K562 (cell line): ENCODE measurements around the gene KRT36. TPM values are rescaled to one million over a fixed set of nuclear protein-coding genes. Genes with fewer than 3 reads are reported as not detected.

ENCODE experiments used
- ATAC-seq: fragments of 200-7000 bp; cut with Tn5 transposase; 3 replicates; pipeline ENCODE4 v1.9.1; 2020; ENCODE audit warnings: moderate library complexity
- BruUV-seq: library from RNA; stranded (reverse); fragments of 400-500 nt; replicated peaks from 2 replicates; lab custom pipeline; 2021; lab: Mats Ljungman, UMichigan
- CTCF ChIA-PET: fragments of 300-600 bp; formaldehyde crosslinking; extraction: SDS; loops from one replicate; lab custom pipeline; 2021; ENCODE audit warnings: low intra/inter-chr PET ratio; lab: Yijun Ruan, JAX
- POLR2A ChIA-PET: fragments of 300-600, 350-650 bp; sonication (Branson Sonifier 250); formaldehyde crosslinking; extraction: SDS; loops from one replicate; lab custom pipeline; 2021; ENCODE audit warnings: antibody characterized with exemption, inconsistent platforms; lab: Yijun Ruan, JAX
- DNase-seq, 4 experiments: peaks; one replicate each; pipeline versions ENCODE4 v3.0.0 to v3.0.0-alpha.2; 2011 to 2018; ENCODE audit warnings: low spot score in 3 of 4, mixed read lengths in 3 of 4; ENCODE audit errors: extremely low read depth in 1 of 4
- FAIRE-seq: peaks from 2 replicates; lab custom pipeline; 2011; peaks lifted over from hg19 to GRCh38; lab: Jason Lieb, UNC
- H2AFZ ChIP-seq: 2 replicates; pipeline ENCODE4 v1.6.0; 2011; ENCODE audit warnings: low read depth, low read length, control low read depth, inconsistent platforms
- H3K27ac ChIP-seq: fragments of 200-600 bp; 3 replicates; pipeline ENCODE4 v1.8.0; 2011; ENCODE audit warnings: low read depth, mild to moderate bottlenecking, control low read depth, inconsistent platforms, low read length, moderate library complexity, mixed read lengths; ENCODE audit errors: extremely low read depth
- H3K27me3 ChIP-seq, 2 experiments: fragments of 300-600 bp in 1 of 2; 2 replicates in 1 of 2; 3 replicates in 1 of 2; pipeline versions ENCODE4 v1.6.0 to v1.8.0; 2011; ENCODE audit warnings: inconsistent platforms in 2 of 2, low read length in 2 of 2, mild to moderate bottlenecking in 1 of 2, mixed read lengths in 1 of 2, moderate library complexity in 1 of 2; ENCODE audit not compliant: control insufficient read depth in 2 of 2, insufficient read depth in 2 of 2
- H3K36me3 ChIP-seq: fragments of 300-600 bp; 3 replicates; pipeline ENCODE4 v1.8.0; 2011; ENCODE audit warnings: mild to moderate bottlenecking, low read length, inconsistent platforms; ENCODE audit not compliant: control insufficient read depth, insufficient read depth
- H3K4me1 ChIP-seq, 2 experiments: fragments of 200-600 bp in 1 of 2; replicated peaks in 1 of 2; 2 replicates in 1 of 2; 3 replicates in 1 of 2; pipeline versions ENCODE4 v1.5.1 to v1.8.0; 2011; ENCODE audit warnings: inconsistent platforms in 2 of 2, low read length in 2 of 2, mild to moderate bottlenecking in 1 of 2, mixed read lengths in 1 of 2, moderate library complexity in 1 of 2; ENCODE audit not compliant: control insufficient read depth in 2 of 2, insufficient read depth in 2 of 2
- H3K4me2 ChIP-seq: 2 replicates; pipeline ENCODE4 v1.6.1; 2011; ENCODE audit warnings: low read length, control low read depth, inconsistent platforms, mixed read lengths; ENCODE audit not compliant: insufficient read depth
- H3K4me3 ChIP-seq: fragments of 200-600 bp; sonication (generic), shearing (Covaris generic); 2 replicates; pipeline ENCODE4 v1.5.1; 2016; ENCODE audit warnings: control low read depth, inconsistent platforms
- H3K79me2 ChIP-seq: fragments of 200-600 bp; 3 replicates; pipeline ENCODE4 v1.8.0; 2011; ENCODE audit warnings: low read length, inconsistent platforms; ENCODE audit not compliant: control insufficient read depth, insufficient read depth
- H3K9ac ChIP-seq, 2 experiments: 2 replicates each; pipeline versions ENCODE4 v1.6.0 to v1.6.1; 2011; ENCODE audit warnings: low read depth in 2 of 2, low read length in 2 of 2, control low read depth in 1 of 2, inconsistent platforms in 1 of 2, mild to moderate bottlenecking in 1 of 2, mixed read lengths in 1 of 2; ENCODE audit not compliant: insufficient read depth in 1 of 2
- H3K9me1 ChIP-seq: one replicate; pipeline ENCODE4 v1.6.0; 2011; ENCODE audit warnings: inconsistent platforms, mild to moderate bottlenecking, low read length, moderate library complexity; ENCODE audit not compliant: control insufficient read depth, insufficient read depth
- H3K9me3 ChIP-seq: replicated peaks from 2 replicates; pipeline ENCODE4 v1.5.1; 2011; ENCODE audit warnings: low read depth, low read length, inconsistent platforms; ENCODE audit not compliant: control insufficient read depth, insufficient read depth
- H4K20me1 ChIP-seq: replicated peaks from 2 replicates; pipeline ENCODE4 v1.6.1; 2011; ENCODE audit warnings: low read length, inconsistent platforms, mixed read lengths; ENCODE audit not compliant: control insufficient read depth, insufficient read depth
- HDAC2 ChIP-seq: fragments of 450-650 bp; IDR thresholded peaks from 2 replicates; pipeline ENCODE4 v1.6.1; 2016; ENCODE audit warnings: mild to moderate bottlenecking
- LEF1 ChIP-seq: fragments of 450-650 bp; IDR thresholded peaks from 2 replicates; pipeline ENCODE4 v1.6.1; 2016; ENCODE audit warnings: mild to moderate bottlenecking
- MNT ChIP-seq, 2 experiments: fragments of 450-650 bp; conservative IDR thresholded peaks; 2 replicates each; pipeline ENCODE4 v1.6.1; 2017; ENCODE audit warnings: mild to moderate bottlenecking in 2 of 2, moderate library complexity in 2 of 2
- PCBP1 ChIP-seq: fragments of 200-400 bp; formaldehyde crosslinking; IDR thresholded peaks from 2 replicates; pipeline ENCODE4 v1.6.1; 2018; ENCODE audit warnings: mild to moderate bottlenecking, low read depth, low read length; ENCODE audit not compliant: poor library complexity, severe bottlenecking
- PYGO2 ChIP-seq: fragments of 450-650 bp; IDR thresholded peaks from 2 replicates; pipeline ENCODE4 v1.6.1; 2016; ENCODE audit warnings: mild to moderate bottlenecking, missing genetic modification characterization, moderate library complexity, missing compliant biosample characterization
- TAL1 ChIP-seq: fragments of 450-650 bp; IDR thresholded peaks from 2 replicates; pipeline ENCODE4 v1.6.1; 2016; ENCODE audit warnings: mild to moderate bottlenecking
- XRCC4 ChIP-seq: IDR thresholded peaks from one replicate; pipeline ENCODE4 v1.6.1; 2011; ENCODE audit not compliant: insufficient read depth, insufficient read length; ENCODE audit errors: extremely low read depth
- ZBTB2 ChIP-seq: fragments of 450-650 bp; IDR thresholded peaks from 2 replicates; pipeline ENCODE4 v1.6.1; 2016; ENCODE audit warnings: antibody characterized with exemption
- ZNF780A ChIP-seq: fragments of 250-450 bp; sonication (Bioruptor Pico); IDR thresholded peaks from 2 replicates; pipeline ENCODE4 v1.5.0; 2021; ENCODE audit warnings: mild to moderate bottlenecking
- WGBS: fragments of 100-300 bp; shearing (Covaris generic); methylation state at CpG from one replicate; pipeline ENCODE4 v1.1.6; 2016; ENCODE audit warnings: low coverage, mixed read lengths; ENCODE audit not compliant: insufficient coverage; ENCODE audit errors: missing lambda C conversion rate; 5-methylcytosine and 5-hydroxymethylcytosine counted together
- in situ Hi-C: fragments of 300-500 bp; cut with MboI; formaldehyde crosslinking; loops from 4 replicates; pipeline ENCODE4 v1.15.0; 2018; ENCODE audit warnings: inconsistent platforms, mixed read lengths
- intact Hi-C: fragments of 100-400 bp; cut with micrococcal nuclease; formaldehyde crosslinking; loops from 2 replicates; pipeline ENCODE4 v1.14.2; 2022
- polyA plus RNA-seq, 8 experiments: library from polyadenylated mRNA; depleted of rRNA in 4 of 8; stranded (reverse) in 5 of 8; unstranded in 3 of 8; fragments of >200 nt; fragmentation: Nextera tagmentation in 2 of 8; fragmentation: Illumina TruSeq in 1 of 8; extraction: Ambion mirVana in 2 of 8; extraction: Trizol in 1 of 8; gene quantifications; 2 replicates each; pipeline versions ENCODE4 v1.2.1 to v1.2.3, GENCODE V29; 2011 to 2014; ENCODE audit warnings: inconsistent platforms in 1 of 8, missing spikeins in 1 of 8
- total RNA-seq, 7 experiments: library from RNA; depleted of rRNA in 6 of 7; stranded (reverse); fragments of >200 nt in 6 of 7; fragmentation: Illumina TruSeq in 2 of 7; extraction: Trizol in 2 of 7; gene quantifications; 2 replicates each; pipeline versions ENCODE4 v1.2.1 to v1.2.3, GENCODE V29; 2011 to 2021; ENCODE audit warnings: low replicate concordance in 1 of 7

KRT36 gene
- total and polyA plus RNA-seq, 9 of the 15 experiments (the other 6 are each of a cell fraction or from before 2014, with no cell fraction given): 0.04 TPM; not detected in 8

DNA sequence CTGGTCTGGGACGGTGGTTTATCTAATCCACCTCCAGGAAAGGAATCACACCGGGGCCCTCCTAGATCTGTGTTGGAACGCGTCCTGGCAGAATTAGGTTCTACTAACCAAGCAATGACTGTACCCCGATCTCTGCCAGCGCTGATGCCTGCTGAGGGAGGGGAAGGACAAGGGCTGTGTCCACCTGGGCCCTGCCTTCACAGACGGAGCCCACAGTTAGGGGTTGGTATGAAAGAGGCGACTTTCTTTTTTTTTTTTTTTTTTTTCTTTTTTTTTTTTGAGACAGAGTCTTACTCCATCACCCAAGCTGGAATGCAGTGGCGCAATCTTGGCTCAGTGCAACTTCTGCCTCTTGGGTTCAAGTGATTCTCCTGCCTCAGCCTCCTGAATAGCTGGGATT is 48.3 kb upstream of the KRT36 start:
- no peak overlapping the region for H3K4me2 ChIP-seq
- no peaks in the 10 kb centered on the region for H3K27me3 ChIP-seq
- no peak overlapping the region for H3K4me3 ChIP-seq
- peaks cover 17 to 23% of the 10 kb centered on the region in 2 experiments for H3K4me1 ChIP-seq
- no peaks in the 10 kb centered on the region for H3K79me2 ChIP-seq
- TF ChIP-seq PYGO2 (tag): no peak
- TF ChIP-seq, all 486 proteins: peak for 0
- Histone ChIP-seq H3K9ac (no peak overlapping the region; a peak in 1 of 4 replicates), H3K9me1 (no peaks in the 10 kb centered on the region), H4K20me1 (no peaks in the 10 kb centered on the region), H3K9me3 (no peaks in the 10 kb centered on the region), H3K27ac (no peak overlapping the region), H3K36me3 (no peaks in the 10 kb centered on the region), H2AFZ (no peak overlapping the region; the same call in 1 of the 2 replicates)
- ATAC-seq (no peak), DNase-seq (no peak), FAIRE-seq (no peak)
- intact Hi-C loops: no loop called here
- BruUV-seq: no TSS peak
- POLR2A ChIA-PET: interaction anchor here (1.6 kb wide), 1 partner anchor 10 kb away, joined by 6 read pairs; the partner anchor contains the start of gene KRT19
- in situ Hi-C loops: no loop called here
- CTCF ChIA-PET: no interaction called here
- WGBS: 68% methylated on average over 5 of the region's 9 CpGs

DNA sequence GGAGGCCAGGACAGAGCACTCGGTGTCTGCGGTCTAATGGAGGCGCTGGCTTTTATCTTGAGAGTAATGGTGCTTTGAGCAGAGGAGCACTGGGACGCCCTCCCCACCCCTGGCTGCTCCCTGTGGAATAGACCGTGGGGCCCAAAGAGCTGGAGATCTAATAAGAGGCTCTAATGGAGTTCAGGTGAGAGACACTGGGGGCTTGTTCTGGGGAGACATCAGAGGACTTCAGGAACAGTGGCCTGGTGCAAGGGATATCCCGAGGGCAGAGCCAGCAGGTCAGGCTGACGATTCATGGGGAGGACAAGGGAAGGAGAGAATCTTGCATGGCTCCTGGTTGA is 47.9 kb upstream of the KRT36 start:
- no peak for FAIRE-seq
- POLR2A ChIA-PET: interaction anchor here (1.0 to 1.6 kb wide), 2 partner anchors 10 kb away, joined by 5 to 6 read pairs; partner anchors contain the start of gene KRT19
- intact Hi-C loops: no loop called here
- TF ChIP-seq HDAC2: no peak
- TF ChIP-seq PCBP1: no peak
- TF ChIP-seq MNT (conservative IDR thresholded peaks at IDR 0.05): no peak
- TF ChIP-seq ZNF780A (CRISPR knock-in tag): no peak
- no peak for TF ChIP-seq TAL1
- TF ChIP-seq XRCC4: no peak
- TF ChIP-seq LEF1: no peak
- no peak for TF ChIP-seq ZBTB2

More for the DNA sequence above, 47.9 kb upstream of the KRT36 start:
- BruUV-seq: no TSS peak
- CTCF ChIA-PET: no interaction called here
- Histone ChIP-seq H3K4me3 (no peak overlapping the region), H3K36me3 (no peaks in the 10 kb centered on the region), H3K4me1 (peaks cover 21 to 22% of the 10 kb centered on the region in 2 experiments), H3K9ac (peak overlapping the region in 1 of 2 experiments; percentile 77; a peak in 1 of 4 replicates), H3K4me2 (peak overlapping the region; percentile 13; the same call in 1 of the 2 replicates), H3K9me3 (no peaks in the 10 kb centered on the region), H4K20me1 (no peaks in the 10 kb centered on the region), H3K27ac (no peak overlapping the region), H3K27me3 (no peaks in the 10 kb centered on the region), H3K79me2 (no peaks in the 10 kb centered on the region), H2AFZ (peak overlapping the region; percentile 77; the same call in 1 of the 2 replicates), H3K9me1 (no peaks in the 10 kb centered on the region)
- DNase-seq: no peak
- ATAC-seq: peak; percentile 61
- WGBS: 39% methylated on average over 7 of the region's 7 CpGs
- in situ Hi-C loops: no loop called here
